ENCODE results near the gene MANSC4.

DNA sequence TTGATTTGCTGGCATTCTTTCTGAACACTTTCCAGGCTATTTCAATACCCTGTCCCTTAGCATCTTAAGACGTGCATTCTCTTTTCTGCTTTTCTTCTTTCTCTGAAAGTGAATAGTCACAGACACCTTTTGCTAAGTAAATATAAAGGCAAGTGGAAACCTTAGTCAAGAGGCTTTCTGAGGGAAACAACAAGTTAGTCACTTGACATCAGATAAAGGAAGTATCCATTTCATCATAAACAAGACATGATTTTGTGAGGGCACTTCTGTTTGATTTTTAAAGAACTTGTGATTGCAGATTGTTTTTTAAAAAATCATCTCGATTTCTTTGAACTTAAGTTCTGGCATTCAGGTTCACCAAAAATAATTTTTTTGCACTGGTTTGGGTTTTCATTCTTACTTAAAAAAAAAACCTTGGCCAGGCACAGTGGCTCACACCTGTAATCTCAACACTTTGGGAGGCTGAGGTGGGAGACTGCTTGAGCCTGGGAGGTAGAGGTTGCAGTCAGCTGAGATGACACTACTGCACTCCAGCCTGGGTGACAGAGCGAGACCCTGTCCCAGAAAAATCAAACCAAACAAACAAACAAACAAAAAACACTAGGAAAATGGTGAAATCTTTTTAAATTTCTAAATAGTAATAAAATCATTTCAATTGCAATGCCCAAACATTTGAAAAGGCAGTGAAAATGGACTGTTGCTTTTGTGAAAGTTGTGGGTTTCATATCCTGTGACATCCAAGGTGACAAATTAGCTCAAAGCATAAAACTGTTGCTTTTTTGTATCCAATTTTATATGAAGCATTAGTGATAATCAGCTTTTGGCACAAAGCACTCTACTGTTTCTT lies 8.3 kb downstream of the MANSC4 start:
- TF ChIP-seq EZH2 (IDR thresholded peaks at IDR 0.05; ENCODE audit: insufficient read depth, poor library complexity, severe bottlenecking) (no peak), EZH2phosphoT487 (IDR thresholded peaks at IDR 0.05; ENCODE audit: insufficient read depth, low read depth) (no peak)

All from GM23248 (cell line).